GM19372 (cell line): ENCODE measurements around the gene RPL3.

Experiments
- ATAC-seq: cut with Tn5 transposase; IDR thresholded peaks from one replicate; pipeline ENCODE4 v1.9.1; 2021; ENCODE audit warnings: mild to moderate bottlenecking, low read depth, moderate library complexity; ENCODE audit not compliant: unreplicated experiment

Gene RPL3

GRCh38 chr22:39265143-39265886 lies 54.1 kb downstream of the RPL3 start:
- no peak for ATAC-seq

- ATAC-seq, result no peak
Observed at GRCh38 chr22:39264349-39265038, 54.9 kb downstream of the RPL3 start.

GRCh38 chr22:39263626-39264348 lies 55.6 kb downstream of the RPL3 start:
- no peak for ATAC-seq
